SK-N-SH treated with all-trans-retinoic acid at 6 μM for 48 hours (cell line): ENCODE data around the gene TNRC6A.

Experiments
- ATAC-seq: fragments of 200-7000 bp; cut with Tn5 transposase; 3 replicates; pipeline ENCODE4 v1.9.1; 2020; ENCODE audit warnings: mild to moderate bottlenecking, moderate library complexity
- ARNTL ChIP-seq: fragments of 450-650 bp; formaldehyde crosslinking; IDR thresholded peaks from 2 replicates; pipeline ENCODE4 v1.5.0; 2020; ENCODE audit warnings: low read depth, mild to moderate bottlenecking, moderate library complexity, borderline replicate concordance
- BACH2 ChIP-seq: fragments of 250-450 bp; sonication (Bioruptor Pico); IDR thresholded peaks from 2 replicates; pipeline ENCODE4 v1.9.0; 2021; ENCODE audit warnings: mild to moderate bottlenecking, borderline replicate concordance
- GLIS3 ChIP-seq: fragments of 250-450 bp; sonication (Bioruptor Pico); IDR thresholded peaks from 2 replicates; pipeline ENCODE4 v1.5.0; 2020; ENCODE audit warnings: mild to moderate bottlenecking, moderate library complexity
- ISL1 ChIP-seq: fragments of 250-450 bp; sonication (Bioruptor Pico); IDR thresholded peaks from 2 replicates; pipeline ENCODE4 v2.1.2; 2022; ENCODE audit warnings: mild to moderate bottlenecking, moderate library complexity
- OSR1 ChIP-seq: fragments of 250-450 bp; sonication (Bioruptor Pico); IDR thresholded peaks from 2 replicates; pipeline ENCODE4 v1.8.0; 2022; ENCODE audit warnings: moderate library complexity, mild to moderate bottlenecking, inconsistent platforms
- PPARA ChIP-seq: fragments of 250-450 bp; sonication (Bioruptor Pico); IDR thresholded peaks from 2 replicates; pipeline ENCODE4 v1.5.0; 2020; ENCODE audit warnings: mild to moderate bottlenecking, borderline replicate concordance
- RARB ChIP-seq: fragments of 250-450 bp; sonication (Bioruptor Pico); IDR thresholded peaks from 2 replicates; pipeline ENCODE4 v1.8.0; 2021; ENCODE audit warnings: mild to moderate bottlenecking, moderate library complexity
- SNAI2 ChIP-seq: fragments of 250-450 bp; sonication (Bioruptor Pico); IDR thresholded peaks from 2 replicates; pipeline ENCODE4 v1.5.0; 2020; ENCODE audit warnings: mild to moderate bottlenecking, moderate library complexity
- ZC3H10 ChIP-seq: fragments of 250-450 bp; sonication (Bioruptor Pico); IDR thresholded peaks from 2 replicates; pipeline ENCODE4 v1.5.1; 2021; ENCODE audit warnings: mild to moderate bottlenecking, moderate library complexity
- ZFP3 ChIP-seq: fragments of 250-450 bp; sonication (Bioruptor Pico); IDR thresholded peaks from 2 replicates; pipeline ENCODE4 v1.5.0; 2020; ENCODE audit warnings: mild to moderate bottlenecking, moderate library complexity
- ZFP30 ChIP-seq: fragments of 450-650 bp; formaldehyde crosslinking; IDR thresholded peaks from 2 replicates; pipeline ENCODE4 v1.5.0; 2022; ENCODE audit warnings: mild to moderate bottlenecking, moderate library complexity
- ZNF565 ChIP-seq: fragments of 450-650 bp; formaldehyde crosslinking; conservative IDR thresholded peaks from 2 replicates; pipeline ENCODE4 v1.5.0; 2020; ENCODE audit warnings: low read depth, mild to moderate bottlenecking, moderate library complexity
- ZNF70 ChIP-seq: fragments of 450-650 bp; formaldehyde crosslinking; IDR thresholded peaks from 2 replicates; pipeline ENCODE4 v1.5.0; 2020; ENCODE audit warnings: mild to moderate bottlenecking, moderate library complexity
- ZNF8 ChIP-seq: fragments of 450-650 bp; formaldehyde crosslinking; IDR thresholded peaks from 2 replicates; pipeline ENCODE4 v1.5.0; 2020; ENCODE audit warnings: mild to moderate bottlenecking, moderate library complexity
- TF ChIP-seq, protein P1 (sequence below): fragments of 250-450 bp; sonication (Bioruptor Pico); IDR thresholded peaks from 2 replicates; pipeline ENCODE4 v1.8.0; 2020; ENCODE audit warnings: mild to moderate bottlenecking, moderate library complexity, borderline replicate concordance
- TF ChIP-seq, protein P2 (sequence below): fragments of 250-450 bp; sonication (Bioruptor Pico); IDR thresholded peaks from 2 replicates; pipeline ENCODE4 v1.5.0; 2020; ENCODE audit warnings: mild to moderate bottlenecking, moderate library complexity
- TF ChIP-seq, protein P3 (sequence below): fragments of 250-450 bp; sonication (Bioruptor Pico); IDR thresholded peaks from 2 replicates; pipeline ENCODE4 v1.5.1; 2020; ENCODE audit warnings: low read depth, mild to moderate bottlenecking, moderate library complexity
- TF ChIP-seq, protein P4 (sequence below): fragments of 250-450 bp; sonication (Bioruptor Pico); IDR thresholded peaks from 2 replicates; pipeline ENCODE4 v1.8.0; 2021; ENCODE audit warnings: low read depth, mild to moderate bottlenecking, moderate library complexity, borderline replicate concordance

TNRC6A gene

DNA sequence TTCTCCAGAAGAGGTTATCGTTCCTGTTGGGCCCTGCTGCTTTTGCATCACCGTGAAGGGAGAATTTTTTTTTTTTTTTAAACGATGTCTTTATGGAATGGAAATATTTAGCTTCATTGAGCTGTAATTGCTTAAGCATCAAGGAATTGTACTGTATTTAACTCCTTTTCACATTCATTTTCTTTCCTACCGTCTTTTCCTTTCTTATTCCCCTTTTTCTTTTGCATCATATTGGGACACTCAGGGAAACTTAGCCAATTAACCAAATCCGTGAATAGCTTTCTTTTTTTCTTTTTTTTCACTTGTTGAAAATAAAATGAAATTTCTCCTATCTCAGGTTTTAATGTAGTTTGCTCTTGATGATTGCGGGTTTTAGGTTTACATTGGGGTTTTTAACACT lies 1.5 kb downstream of the TNRC6A start (continued):
- TF ChIP-seq, protein P1, sequence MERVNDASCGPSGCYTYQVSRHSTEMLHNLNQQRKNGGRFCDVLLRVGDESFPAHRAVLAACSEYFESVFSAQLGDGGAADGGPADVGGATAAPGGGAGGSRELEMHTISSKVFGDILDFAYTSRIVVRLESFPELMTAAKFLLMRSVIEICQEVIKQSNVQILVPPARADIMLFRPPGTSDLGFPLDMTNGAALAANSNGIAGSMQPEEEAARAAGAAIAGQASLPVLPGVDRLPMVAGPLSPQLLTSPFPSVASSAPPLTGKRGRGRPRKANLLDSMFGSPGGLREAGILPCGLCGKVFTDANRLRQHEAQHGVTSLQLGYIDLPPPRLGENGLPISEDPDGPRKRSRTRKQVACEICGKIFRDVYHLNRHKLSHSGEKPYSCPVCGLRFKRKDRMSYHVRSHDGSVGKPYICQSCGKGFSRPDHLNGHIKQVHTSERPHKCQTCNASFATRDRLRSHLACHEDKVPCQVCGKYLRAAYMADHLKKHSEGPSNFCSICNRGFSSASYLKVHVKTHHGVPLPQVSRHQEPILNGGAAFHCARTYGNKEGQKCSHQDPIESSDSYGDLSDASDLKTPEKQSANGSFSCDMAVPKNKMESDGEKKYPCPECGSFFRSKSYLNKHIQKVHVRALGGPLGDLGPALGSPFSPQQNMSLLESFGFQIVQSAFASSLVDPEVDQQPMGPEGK (CRISPR knock-in tag): no peak
- no peak for TF ChIP-seq ZNF565 (CRISPR knock-in tag)
- no peak for TF ChIP-seq PPARA (CRISPR knock-in tag)
- no peak for TF ChIP-seq ZNF8 (CRISPR knock-in tag)
- no peak for TF ChIP-seq ZFP30

DNA sequence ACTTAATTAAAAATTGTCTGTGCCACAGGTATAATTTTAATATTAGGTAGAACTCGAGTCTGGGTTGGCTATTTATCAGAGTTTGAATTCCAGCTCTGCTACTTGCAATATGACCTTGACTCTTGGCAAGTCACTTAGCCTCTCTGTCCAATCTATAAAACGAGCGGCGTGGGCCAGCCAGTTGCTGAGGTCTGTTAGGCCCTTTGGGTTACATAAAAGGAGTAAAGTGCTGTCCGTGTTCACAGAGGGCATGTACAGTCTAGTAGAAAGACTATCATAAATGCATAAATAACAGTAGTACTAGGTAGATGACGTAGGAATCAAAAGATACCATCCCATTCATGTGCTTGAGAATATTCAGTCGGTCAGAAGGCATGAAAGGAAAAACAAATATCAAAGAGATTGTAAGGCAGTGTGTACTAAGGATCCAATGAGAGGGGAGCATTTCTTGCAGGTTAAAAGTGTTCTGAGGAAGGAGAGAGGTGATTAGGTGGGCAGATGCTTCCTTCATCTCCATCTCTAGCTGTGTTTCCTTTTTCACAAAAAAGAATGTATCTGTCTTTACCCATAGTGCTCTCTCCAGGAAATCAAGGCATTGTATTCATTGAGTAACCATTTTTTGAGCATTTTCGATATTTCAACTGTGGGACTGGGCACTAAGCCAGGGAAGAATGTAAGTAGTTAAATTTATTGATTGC lies 2.4 kb downstream of the TNRC6A start:
- no peak for TF ChIP-seq ZC3H10 (CRISPR knock-in tag)
- TF ChIP-seq ZFP3 (CRISPR knock-in tag): no peak
- TF ChIP-seq GLIS3 (CRISPR knock-in tag): no peak
- no peak for TF ChIP-seq SNAI2
- TF ChIP-seq, protein P2, sequence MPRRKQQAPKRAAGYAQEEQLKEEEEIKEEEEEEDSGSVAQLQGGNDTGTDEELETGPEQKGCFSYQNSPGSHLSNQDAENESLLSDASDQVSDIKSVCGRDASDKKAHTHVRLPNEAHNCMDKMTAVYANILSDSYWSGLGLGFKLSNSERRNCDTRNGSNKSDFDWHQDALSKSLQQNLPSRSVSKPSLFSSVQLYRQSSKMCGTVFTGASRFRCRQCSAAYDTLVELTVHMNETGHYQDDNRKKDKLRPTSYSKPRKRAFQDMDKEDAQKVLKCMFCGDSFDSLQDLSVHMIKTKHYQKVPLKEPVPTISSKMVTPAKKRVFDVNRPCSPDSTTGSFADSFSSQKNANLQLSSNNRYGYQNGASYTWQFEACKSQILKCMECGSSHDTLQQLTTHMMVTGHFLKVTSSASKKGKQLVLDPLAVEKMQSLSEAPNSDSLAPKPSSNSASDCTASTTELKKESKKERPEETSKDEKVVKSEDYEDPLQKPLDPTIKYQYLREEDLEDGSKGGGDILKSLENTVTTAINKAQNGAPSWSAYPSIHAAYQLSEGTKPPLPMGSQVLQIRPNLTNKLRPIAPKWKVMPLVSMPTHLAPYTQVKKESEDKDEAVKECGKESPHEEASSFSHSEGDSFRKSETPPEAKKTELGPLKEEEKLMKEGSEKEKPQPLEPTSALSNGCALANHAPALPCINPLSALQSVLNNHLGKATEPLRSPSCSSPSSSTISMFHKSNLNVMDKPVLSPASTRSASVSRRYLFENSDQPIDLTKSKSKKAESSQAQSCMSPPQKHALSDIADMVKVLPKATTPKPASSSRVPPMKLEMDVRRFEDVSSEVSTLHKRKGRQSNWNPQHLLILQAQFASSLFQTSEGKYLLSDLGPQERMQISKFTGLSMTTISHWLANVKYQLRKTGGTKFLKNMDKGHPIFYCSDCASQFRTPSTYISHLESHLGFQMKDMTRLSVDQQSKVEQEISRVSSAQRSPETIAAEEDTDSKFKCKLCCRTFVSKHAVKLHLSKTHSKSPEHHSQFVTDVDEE (CRISPR knock-in tag): no peak
- no peak for TF ChIP-seq ISL1 (CRISPR knock-in tag)
- TF ChIP-seq BACH2 (CRISPR knock-in tag): no peak
- TF ChIP-seq, protein P3, sequence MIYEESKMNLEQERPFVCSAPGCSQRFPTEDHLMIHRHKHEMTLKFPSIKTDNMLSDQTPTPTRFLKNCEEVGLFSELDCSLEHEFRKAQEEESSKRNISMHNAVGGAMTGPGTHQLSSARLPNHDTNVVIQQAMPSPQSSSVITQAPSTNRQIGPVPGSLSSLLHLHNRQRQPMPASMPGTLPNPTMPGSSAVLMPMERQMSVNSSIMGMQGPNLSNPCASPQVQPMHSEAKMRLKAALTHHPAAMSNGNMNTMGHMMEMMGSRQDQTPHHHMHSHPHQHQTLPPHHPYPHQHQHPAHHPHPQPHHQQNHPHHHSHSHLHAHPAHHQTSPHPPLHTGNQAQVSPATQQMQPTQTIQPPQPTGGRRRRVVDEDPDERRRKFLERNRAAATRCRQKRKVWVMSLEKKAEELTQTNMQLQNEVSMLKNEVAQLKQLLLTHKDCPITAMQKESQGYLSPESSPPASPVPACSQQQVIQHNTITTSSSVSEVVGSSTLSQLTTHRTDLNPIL (CRISPR knock-in tag): no peak
- no peak for TF ChIP-seq PPARA (CRISPR knock-in tag)
- TF ChIP-seq, protein P4, sequence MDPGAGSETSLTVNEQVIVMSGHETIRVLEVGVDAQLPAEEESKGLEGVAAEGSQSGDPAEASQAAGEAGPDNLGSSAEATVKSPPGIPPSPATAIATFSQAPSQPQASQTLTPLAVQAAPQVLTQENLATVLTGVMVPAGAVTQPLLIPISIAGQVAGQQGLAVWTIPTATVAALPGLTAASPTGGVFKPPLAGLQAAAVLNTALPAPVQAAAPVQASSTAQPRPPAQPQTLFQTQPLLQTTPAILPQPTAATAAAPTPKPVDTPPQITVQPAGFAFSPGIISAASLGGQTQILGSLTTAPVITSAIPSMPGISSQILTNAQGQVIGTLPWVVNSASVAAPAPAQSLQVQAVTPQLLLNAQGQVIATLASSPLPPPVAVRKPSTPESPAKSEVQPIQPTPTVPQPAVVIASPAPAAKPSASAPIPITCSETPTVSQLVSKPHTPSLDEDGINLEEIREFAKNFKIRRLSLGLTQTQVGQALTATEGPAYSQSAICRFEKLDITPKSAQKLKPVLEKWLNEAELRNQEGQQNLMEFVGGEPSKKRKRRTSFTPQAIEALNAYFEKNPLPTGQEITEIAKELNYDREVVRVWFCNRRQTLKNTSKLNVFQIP (CRISPR knock-in tag): no peak
- no peak for TF ChIP-seq RARB
- TF ChIP-seq ZNF565 (CRISPR knock-in tag): no peak
- no peak for TF ChIP-seq ZNF8 (CRISPR knock-in tag)
- no peak for TF ChIP-seq ZNF70 (CRISPR knock-in tag)
- TF ChIP-seq ZFP30: no peak
- no peak for TF ChIP-seq ARNTL (CRISPR knock-in tag)
- ATAC-seq: no peak

DNA sequence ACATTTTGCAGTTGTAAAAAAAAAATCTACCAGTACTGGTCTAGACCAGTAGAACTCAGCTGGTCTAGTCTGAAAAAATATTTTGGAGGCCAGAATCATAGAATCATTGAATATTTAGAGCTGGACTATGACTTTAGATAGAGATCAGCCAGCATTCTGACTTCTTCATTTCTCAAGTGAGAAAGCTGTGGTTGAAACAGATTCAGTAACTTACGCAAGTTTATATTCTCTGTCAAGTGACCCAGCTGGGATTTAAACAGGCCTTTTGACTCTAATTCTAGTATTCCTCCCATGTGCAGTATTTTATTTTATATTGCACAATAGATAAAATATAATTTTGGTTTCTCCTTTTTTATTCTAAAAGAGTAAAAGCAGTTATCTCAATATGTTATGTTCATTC lies 4.9 kb downstream of the TNRC6A start:
- no peak for ATAC-seq
- TF ChIP-seq OSR1 (CRISPR knock-in tag): no peak
- TF ChIP-seq GLIS3 (CRISPR knock-in tag): no peak
- no peak for TF ChIP-seq ZNF70 (CRISPR knock-in tag)
- TF ChIP-seq, protein P1 (CRISPR knock-in tag): no peak
- TF ChIP-seq, protein P3 (CRISPR knock-in tag): no peak
- no peak for TF ChIP-seq ZNF8 (CRISPR knock-in tag)
- no peak for TF ChIP-seq RARB
- TF ChIP-seq ZFP30: no peak
